WI38 (cell line): Measurements from ENCODE around the gene IRGQ.
A peak's percentile ranks its signal among the peaks of the same experiment; 100 is the strongest.

Experiments used
- H3K4me3 ChIP-seq: 2 replicates; pipeline ENCODE4 v1.5.1; 2011; ENCODE audit warnings: low read depth, mild to moderate bottlenecking, control low read depth, low read length
- TF ChIP-seq, protein P1 (sequence below): IDR thresholded peaks from 2 replicates; pipeline ENCODE4 v1.5.1; 2012; ENCODE audit warnings: low read depth, mild to moderate bottlenecking, control low read depth, low read length

Gene IRGQ

GRCh38 chr19:43595999-43596841 lies at the start of gene IRGQ, which contains the start of gene ZNF576:
IRGQ (minus strand) TSS chr19:43596134; CDS start chr19:43595338, 796 bp downstream.
ZNF576 (plus strand) TSS chr19:43596595; CDS start chr19:43597109, 514 bp downstream.
- TF ChIP-seq, protein P1, sequence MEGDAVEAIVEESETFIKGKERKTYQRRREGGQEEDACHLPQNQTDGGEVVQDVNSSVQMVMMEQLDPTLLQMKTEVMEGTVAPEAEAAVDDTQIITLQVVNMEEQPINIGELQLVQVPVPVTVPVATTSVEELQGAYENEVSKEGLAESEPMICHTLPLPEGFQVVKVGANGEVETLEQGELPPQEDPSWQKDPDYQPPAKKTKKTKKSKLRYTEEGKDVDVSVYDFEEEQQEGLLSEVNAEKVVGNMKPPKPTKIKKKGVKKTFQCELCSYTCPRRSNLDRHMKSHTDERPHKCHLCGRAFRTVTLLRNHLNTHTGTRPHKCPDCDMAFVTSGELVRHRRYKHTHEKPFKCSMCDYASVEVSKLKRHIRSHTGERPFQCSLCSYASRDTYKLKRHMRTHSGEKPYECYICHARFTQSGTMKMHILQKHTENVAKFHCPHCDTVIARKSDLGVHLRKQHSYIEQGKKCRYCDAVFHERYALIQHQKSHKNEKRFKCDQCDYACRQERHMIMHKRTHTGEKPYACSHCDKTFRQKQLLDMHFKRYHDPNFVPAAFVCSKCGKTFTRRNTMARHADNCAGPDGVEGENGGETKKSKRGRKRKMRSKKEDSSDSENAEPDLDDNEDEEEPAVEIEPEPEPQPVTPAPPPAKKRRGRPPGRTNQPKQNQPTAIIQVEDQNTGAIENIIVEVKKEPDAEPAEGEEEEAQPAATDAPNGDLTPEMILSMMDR = no peak
- H3K4me3 ChIP-seq = peak within 1 kb of the TSS; percentile 93

DNA sequence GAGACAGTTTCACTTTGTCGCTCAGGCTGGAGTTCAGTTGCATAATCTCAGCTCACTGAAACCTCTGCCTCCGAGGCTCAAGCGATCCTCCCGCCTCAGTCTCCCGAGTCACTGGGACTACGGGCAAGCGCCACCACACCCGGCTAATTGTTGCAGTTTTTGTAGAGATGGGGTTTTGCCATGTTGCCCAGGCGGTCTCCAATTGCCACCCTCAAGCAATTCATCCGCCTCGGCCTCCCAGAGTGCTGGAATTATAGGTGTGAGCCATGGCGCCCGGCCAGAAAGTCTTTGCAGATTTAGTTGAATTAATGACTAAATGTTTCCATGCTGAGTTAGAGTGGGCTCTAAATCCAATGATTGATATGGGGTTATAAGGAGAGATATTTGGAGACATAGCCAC lies 48.2 kb upstream of the IRGQ start:
- TF ChIP-seq, protein P1 = no peak

DNA sequence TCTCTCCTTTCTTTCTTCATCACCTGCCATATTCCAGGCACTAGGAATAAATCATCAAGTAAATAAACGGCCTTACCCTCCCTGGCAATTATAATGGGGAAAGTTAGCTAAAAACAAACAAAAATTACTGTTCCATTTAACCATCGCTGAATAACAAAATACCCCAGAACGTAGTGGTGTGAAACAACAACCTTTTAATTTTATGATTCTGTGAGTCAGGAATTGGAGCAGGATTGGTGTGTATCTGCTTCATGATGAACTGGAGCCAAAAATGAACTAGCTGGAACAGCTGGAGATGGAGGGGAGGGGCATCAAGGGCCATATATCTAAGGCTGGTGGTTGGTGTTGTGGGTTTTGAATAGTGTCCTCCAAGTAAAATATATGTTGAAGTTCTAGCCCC lies 47.4 kb upstream of the IRGQ start:
- TF ChIP-seq, protein P1 = no peak
- no peak overlapping the region for H3K4me3 ChIP-seq

More for the DNA sequence above, 48.2 kb upstream of the IRGQ start:
- no peak overlapping the region for H3K4me3 ChIP-seq

GRCh38 chr19:43642531-43642930 lies 46.6 kb upstream of the IRGQ start:
- TF ChIP-seq, protein P1 = no peak
- no peak overlapping the region for H3K4me3 ChIP-seq

DNA sequence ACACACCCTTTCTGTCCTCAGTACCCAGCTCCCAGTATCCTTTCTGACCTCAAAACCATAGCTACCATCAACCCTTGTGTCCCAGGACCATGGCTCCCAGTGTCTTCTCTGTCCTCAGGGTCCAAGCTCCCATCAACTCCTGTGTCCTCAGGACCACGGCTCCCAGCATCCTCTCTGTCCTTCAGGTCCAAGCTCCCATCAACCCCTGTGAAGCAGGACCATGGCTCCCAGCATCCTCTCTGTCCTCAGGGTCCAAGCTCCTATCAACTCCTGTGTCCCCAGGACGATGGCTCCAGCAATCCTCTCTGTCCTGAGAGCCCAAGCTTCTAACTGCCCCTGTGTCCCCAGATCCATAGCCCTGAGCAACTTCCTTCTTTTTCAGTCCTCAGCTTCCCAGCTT lies 45.4 kb upstream of the IRGQ start:
- H3K4me3 ChIP-seq = no peak overlapping the region
- TF ChIP-seq, protein P1 = no peak

- no peak overlapping the region for H3K4me3 ChIP-seq
- TF ChIP-seq, protein P1 = no peak
Observed at GRCh38 chr19:43640424-43640757, 44.5 kb upstream of the IRGQ start.

GRCh38 chr19:43639519-43640423 lies 43.8 kb upstream of the IRGQ start, which contains the start of gene CADM4:
CADM4 (minus strand) TSS chr19:43639850; CDS start chr19:43639790, 60 bp downstream.
- H3K4me3 ChIP-seq = peak within 1 kb of the TSS; percentile 55
- TF ChIP-seq, protein P1 = no peak
